IMR-90 (cell line): ENCODE results near the gene HOXA3. TPM values are rescaled to one million over a fixed set of nuclear protein-coding genes. Genes with fewer than 3 reads are reported as not detected.

Experiments
- ATAC-seq: fragments of 200-7000 bp; cut with Tn5 transposase; 2 replicates; pipeline ENCODE4 v1.9.1; 2020; ENCODE audit warnings: low read depth, mild to moderate bottlenecking, moderate library complexity
- BruUV-seq: library from RNA; stranded (reverse); fragments of 400-500 nt; replicated peaks from 2 replicates; lab custom pipeline; 2021; lab: Mats Ljungman, UMichigan
- CTCF ChIA-PET: fragments of 300-600 bp; formaldehyde crosslinking; extraction: SDS; loops from one replicate; lab custom pipeline; 2021; ENCODE audit warnings: antibody characterized with exemption; lab: Yijun Ruan, JAX
- POLR2A ChIA-PET: fragments of 300-600 bp; sonication (Branson Sonifier 250); formaldehyde crosslinking; loops from one replicate; lab custom pipeline; 2022; ENCODE audit warnings: antibody characterized with exemption; ENCODE audit not compliant: unreplicated experiment; lab: Charles Lee
- DNase-seq: peaks from one replicate; pipeline ENCODE4 v3.0.0; 2013
- H2AFZ ChIP-seq: replicated peaks from 2 replicates; pipeline ENCODE3; 2013; ENCODE audit warnings: low read length, mild to moderate bottlenecking; ENCODE audit not compliant: poor library complexity
- H2AK5ac ChIP-seq: 2 replicates; pipeline ENCODE4 v1.6.1; 2013; ENCODE audit warnings: low read depth, low read length, inconsistent platforms
- H2AK9ac ChIP-seq: replicated peaks from 2 replicates; pipeline ENCODE3; 2013; ENCODE audit warnings: mild to moderate bottlenecking, low read depth, low read length, moderate library complexity; ENCODE audit not compliant: poor library complexity
- H2BK120ac ChIP-seq: 2 replicates; pipeline ENCODE4 v1.6.1; 2013; ENCODE audit warnings: low read depth, low read length, inconsistent platforms
- H2BK15ac ChIP-seq: 3 replicates; pipeline ENCODE4 v1.6.1; 2013; ENCODE audit warnings: low read depth, low read length, inconsistent platforms
- H2BK20ac ChIP-seq: 2 replicates; pipeline ENCODE4 v1.6.1; 2013; ENCODE audit warnings: low read depth, mild to moderate bottlenecking, inconsistent platforms, low read length, moderate library complexity
- H2BK5ac ChIP-seq: 2 replicates; pipeline ENCODE4 v1.6.1; 2013; ENCODE audit warnings: mild to moderate bottlenecking, low read depth, low read length, inconsistent platforms; ENCODE audit not compliant: poor library complexity, severe bottlenecking
- H3K14ac ChIP-seq: replicated peaks from 2 replicates; pipeline ENCODE4 v1.6.1; 2013; ENCODE audit warnings: low read depth, low read length, inconsistent platforms
- H3K18ac ChIP-seq: 2 replicates; pipeline ENCODE4 v1.6.1; 2013; ENCODE audit warnings: low read depth, low read length, control low read depth
- H3K23ac ChIP-seq: 2 replicates; pipeline ENCODE4 v1.6.1; 2013; ENCODE audit warnings: low read depth, low read length, inconsistent platforms
- H3K27ac ChIP-seq: 2 replicates; pipeline ENCODE4 v1.5.1; 2013; ENCODE audit warnings: mild to moderate bottlenecking, control low read depth, low read length; ENCODE audit not compliant: insufficient read depth
- H3K27me3 ChIP-seq: 2 replicates; pipeline ENCODE4 v1.6.1; 2013; ENCODE audit warnings: low read length; ENCODE audit not compliant: control insufficient read depth, insufficient read depth
- H3K36me3 ChIP-seq: 2 replicates; pipeline ENCODE4 v1.6.1; 2013; ENCODE audit warnings: low read length, mixed read lengths; ENCODE audit not compliant: control insufficient read depth, insufficient read depth
- H3K4ac ChIP-seq: 2 replicates; pipeline ENCODE4 v1.6.1; 2013; ENCODE audit warnings: low read depth, low read length, inconsistent platforms
- H3K4me1 ChIP-seq: 2 replicates; pipeline ENCODE4 v1.6.1; 2013; ENCODE audit warnings: low read length, mixed read lengths; ENCODE audit not compliant: control insufficient read depth, insufficient read depth
- H3K4me2 ChIP-seq: 2 replicates; pipeline ENCODE4 v1.6.1; 2013; ENCODE audit warnings: low read depth, mild to moderate bottlenecking, control low read depth, low read length, moderate library complexity
- H3K4me3 ChIP-seq: 2 replicates; pipeline ENCODE4 v1.5.1; 2013; ENCODE audit warnings: low read depth, mild to moderate bottlenecking, control low read depth, low read length, moderate library complexity; ENCODE audit not compliant: insufficient read depth
- H3K56ac ChIP-seq: 2 replicates; pipeline ENCODE4 v1.6.1; 2013; ENCODE audit warnings: low read length, inconsistent platforms; ENCODE audit not compliant: insufficient read depth; ENCODE audit errors: extremely low read depth
- H3K79me1 ChIP-seq, 2 experiments: 2 replicates each; pipeline ENCODE4 v1.6.1; 2013; ENCODE audit warnings: low read length in 2 of 2, inconsistent platforms in 1 of 2, low read depth in 1 of 2
- H3K9ac ChIP-seq: 2 replicates; pipeline ENCODE4 v1.6.1; 2013; ENCODE audit warnings: low read depth, low read length, control low read depth
- H3K9me1 ChIP-seq: 2 replicates; pipeline ENCODE4 v1.6.1; 2013; ENCODE audit warnings: low read length, inconsistent platforms; ENCODE audit not compliant: insufficient read depth
- H3K9me3 ChIP-seq: 2 replicates; pipeline ENCODE4 v1.6.1; 2013; ENCODE audit warnings: low read length; ENCODE audit not compliant: control insufficient read depth, insufficient read depth
- H4K20me1 ChIP-seq: 2 replicates; pipeline ENCODE4 v1.6.1; 2013; ENCODE audit warnings: low read length, inconsistent platforms; ENCODE audit not compliant: insufficient read depth
- H4K5ac ChIP-seq: 2 replicates; pipeline ENCODE4 v1.6.1; 2013; ENCODE audit warnings: mild to moderate bottlenecking, low read depth, low read length, control low read depth
- H4K8ac ChIP-seq, 2 experiments: 2 replicates each; pipeline ENCODE4 v1.6.1; 2013; ENCODE audit warnings: low read depth in 2 of 2, low read length in 2 of 2, control low read depth in 1 of 2, inconsistent platforms in 1 of 2
- H4K91ac ChIP-seq: 2 replicates; pipeline ENCODE4 v1.6.1; 2013; ENCODE audit warnings: low read depth, low read length, inconsistent platforms; ENCODE audit not compliant: insufficient read depth
- BHLHE40 ChIP-seq: fragments of 150-350 bp; IDR thresholded peaks from 2 replicates; pipeline ENCODE4 v1.6.1; 2016; ENCODE audit warnings: mild to moderate bottlenecking, low read depth, low read length
- CEBPB ChIP-seq: IDR thresholded peaks from 2 replicates; pipeline ENCODE4 v1.6.1; 2012; ENCODE audit warnings: low read depth, low read length, improper control_type of control experiment
- CHD1 ChIP-seq: IDR thresholded peaks from 2 replicates; pipeline ENCODE4 v1.6.1; 2012; ENCODE audit warnings: low read depth, low read length, improper control_type of control experiment
- CTCF ChIP-seq: conservative IDR thresholded peaks from 2 replicates; pipeline ENCODE4 v1.5.1; 2012; ENCODE audit warnings: mild to moderate bottlenecking, low read depth, low read length, improper control_type of control experiment
- MAFK ChIP-seq: IDR thresholded peaks from 2 replicates; pipeline ENCODE4 v1.6.1; 2012; ENCODE audit warnings: low read depth, low read length, improper control_type of control experiment
- MAZ ChIP-seq: IDR thresholded peaks from 2 replicates; pipeline ENCODE4 v1.6.1; 2012; ENCODE audit warnings: low read depth, mild to moderate bottlenecking, low read length, improper control_type of control experiment, moderate library complexity, borderline replicate concordance
- MXI1 ChIP-seq: IDR thresholded peaks from 2 replicates; pipeline ENCODE4 v1.6.1; 2012; ENCODE audit warnings: low read depth, mild to moderate bottlenecking, low read length, moderate library complexity, borderline replicate concordance
- NFE2L2 ChIP-seq: fragments of 150-350 bp; IDR thresholded peaks from 2 replicates; pipeline ENCODE4 v1.6.1; 2016; ENCODE audit warnings: low read depth, mild to moderate bottlenecking, low read length
- POLR2A ChIP-seq: IDR thresholded peaks from 2 replicates; pipeline ENCODE4 v1.6.1; 2012; ENCODE audit warnings: mild to moderate bottlenecking, low read depth, low read length
- RCOR1 ChIP-seq: IDR thresholded peaks from 2 replicates; pipeline ENCODE4 v1.6.1; 2012; ENCODE audit warnings: mild to moderate bottlenecking, low read length, improper control_type of control experiment; ENCODE audit not compliant: insufficient replicate concordance
- RFX5 ChIP-seq: IDR thresholded peaks from 2 replicates; pipeline ENCODE4 v1.8.0; 2012; ENCODE audit warnings: low read depth, mild to moderate bottlenecking, low read length, moderate library complexity
- SMC3 ChIP-seq: fragments of 150-350 bp; IDR thresholded peaks from 2 replicates; pipeline ENCODE4 v1.6.1; 2016; ENCODE audit warnings: low read depth, mild to moderate bottlenecking, antibody characterized with exemption, low read length, moderate library complexity
- USF2 ChIP-seq: fragments of 150-350 bp; IDR thresholded peaks from 2 replicates; pipeline ENCODE4 v1.6.1; 2017; ENCODE audit warnings: mild to moderate bottlenecking, antibody characterized with exemption, low read length, low read depth
- WGBS, 2 experiments: methylation state at CpG; one replicate each; pipeline versions ENCODE4 v1.1.5 to v1.1.7; 2013; ENCODE audit warnings: missing lambda C conversion rate in 2 of 2; ENCODE audit not compliant: insufficient read length in 1 of 2; ENCODE audit errors: extremely low coverage in 2 of 2; 5-methylcytosine and 5-hydroxymethylcytosine counted together
- dilution Hi-C: fragments of 300-500 bp; cut with HindIII; formaldehyde crosslinking; loops from one replicate; pipeline ENCODE4 v1.14.3; 2018; ENCODE audit warnings: low sequenced_read_pairs; ENCODE audit not compliant: unreplicated experiment
- in situ Hi-C: fragments of 300-500 bp; cut with MboI; formaldehyde crosslinking; loops from 3 replicates; pipeline ENCODE4 v1.14.3; 2019; ENCODE audit warnings: low sequenced_read_pairs, inconsistent platforms, mixed read lengths
- intact Hi-C: fragments of 100-400 bp; cut with micrococcal nuclease; formaldehyde crosslinking; loops from 2 replicates; pipeline ENCODE4 v1.10.0; 2022
- polyA plus RNA-seq, 3 experiments: library from polyadenylated mRNA; depleted of rRNA; stranded (reverse); fragments of >200 nt; gene quantifications; 2 replicates each; pipeline ENCODE4 v1.2.3, GENCODE V29; 2012; ENCODE audit warnings: low replicate concordance in 1 of 3
- total RNA-seq: library from RNA; depleted of rRNA; stranded (reverse); fragments of >200 nt; gene quantifications from 2 replicates; pipeline ENCODE4 v1.2.3, GENCODE V29; 2012
- TF ChIP-seq, protein P1 (sequence below): fragments of 150-350 bp; IDR thresholded peaks from 2 replicates; pipeline ENCODE4 v1.6.1; 2016; ENCODE audit warnings: low read depth, mild to moderate bottlenecking, low read length, moderate library complexity, borderline replicate concordance

Gene HOXA3
- total and polyA plus RNA-seq, 2 of the 4 experiments (the other 2 are of a cell fraction), result 0.90 to 5.4 TPM

GRCh38 chr7:27185854-27186667, 33.7 kb upstream of the HOXA3 start:
- Histone ChIP-seq H3K18ac (no peak overlapping the region), H3K4me3 (no peak overlapping the region), H3K9me3 (peaks cover 17% of the 10 kb centered on the region; the same call in 1 of the 2 replicates), H4K5ac (no peak overlapping the region), H2BK20ac (no peak overlapping the region), H3K27me3 (peaks cover 93% of the 10 kb centered on the region), H2BK120ac (no peak overlapping the region), H4K8ac (no peak overlapping the region), H3K14ac (no peak overlapping the region), H2BK15ac (no peak overlapping the region), H3K27ac (no peak overlapping the region), H3K4me1 (peaks cover 3% of the 10 kb centered on the region; the same call in 1 of the 2 replicates), H3K9me1 (no peaks in the 10 kb centered on the region), H2AK9ac (no peak overlapping the region), H3K56ac (no peak overlapping the region), H3K36me3 (no peaks in the 10 kb centered on the region), H3K79me1 (no peaks in the 10 kb centered on the region), H3K4ac (no peak overlapping the region), H4K91ac (no peak overlapping the region), H3K9ac (no peak overlapping the region), H2AK5ac (no peak overlapping the region), H3K23ac (no peak overlapping the region), H2BK5ac (no peak overlapping the region), H4K20me1 (peaks cover 17% of the 10 kb centered on the region; the same call in 1 of the 2 replicates), H3K4me2 (no peak overlapping the region), H2AFZ (peak overlapping the region; percentile 33)
- BruUV-seq, result no TSS peak
- ATAC-seq (no peak), DNase-seq (no peak)
- POLR2A ChIA-PET, result interaction anchor here (0.7 kb wide), 1 partner anchor 54 kb away, joined by 5 read pairs; no protein-coding TSS in a partner anchor
- TF ChIP-seq CTCF (no peak), RFX5 (no peak), BHLHE40 (no peak), CEBPB (no peak), RCOR1 (no peak), MAFK (no peak), POLR2A (no peak), CHD1 (no peak), MXI1 (no peak), SMC3 (no peak), MAZ (no peak), USF2 (no peak), NFE2L2 (no peak)
- TF ChIP-seq, protein P1, sequence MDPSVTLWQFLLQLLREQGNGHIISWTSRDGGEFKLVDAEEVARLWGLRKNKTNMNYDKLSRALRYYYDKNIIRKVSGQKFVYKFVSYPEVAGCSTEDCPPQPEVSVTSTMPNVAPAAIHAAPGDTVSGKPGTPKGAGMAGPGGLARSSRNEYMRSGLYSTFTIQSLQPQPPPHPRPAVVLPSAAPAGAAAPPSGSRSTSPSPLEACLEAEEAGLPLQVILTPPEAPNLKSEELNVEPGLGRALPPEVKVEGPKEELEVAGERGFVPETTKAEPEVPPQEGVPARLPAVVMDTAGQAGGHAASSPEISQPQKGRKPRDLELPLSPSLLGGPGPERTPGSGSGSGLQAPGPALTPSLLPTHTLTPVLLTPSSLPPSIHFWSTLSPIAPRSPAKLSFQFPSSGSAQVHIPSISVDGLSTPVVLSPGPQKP, result no peak
- CTCF ChIA-PET, result interaction anchor here (1.7 kb wide), 1 partner anchor 10 kb away, joined by 10 read pairs; no protein-coding TSS in a partner anchor
- dilution Hi-C loops (no loop called here), intact Hi-C loops (no loop called here), in situ Hi-C loops (no loop called here)
- 10% methylated on average over 11 of the region's 24 CpGs; no CpG with 5 or more reads in 1 of the 2 experiments for WGBS, 2 experiments
